ENCODE data around the gene SUCLG2. TPM values are rescaled to one million over a fixed set of nuclear protein-coding genes. Genes with fewer than 3 reads are reported as not detected.

The SUCLG2 gene
- total RNA-seq, 1 donor from 2014 or later, result 33.8 TPM

- H3K4me3 Mint-ChIP-seq (ENCODE audit: unreplicated experiment), result no peak overlapping the region
- H3K27me3 Mint-ChIP-seq (ENCODE audit: unreplicated experiment), result no peaks in the 10 kb centered on the region
- no peaks in the 10 kb centered on the region for H3K36me3 Mint-ChIP-seq (ENCODE audit: low read depth, unreplicated experiment)
- no peak for TF ChIP-seq CTCF (IDR thresholded peaks at IDR 0.05; ENCODE audit: unreplicated experiment)
- H3K4me1 Mint-ChIP-seq (ENCODE audit: unreplicated experiment), result no peaks in the 10 kb centered on the region
- H3K27ac Mint-ChIP-seq (ENCODE audit: unreplicated experiment), result no peak overlapping the region
- H3K9me3 Mint-ChIP-seq (ENCODE audit: unreplicated experiment), result no peaks in the 10 kb centered on the region
- no peak for DNase-seq (ENCODE audit: low spot score)
Measured at GRCh38 chr3:67685499-67685898, 31.1 kb upstream of the SUCLG2 start.

GRCh38 chr3:67684211-67684610, 29.8 kb upstream of the SUCLG2 start:
- Mint-ChIP-seq H3K27ac (ENCODE audit: unreplicated experiment) (no peak overlapping the region), H3K36me3 (ENCODE audit: low read depth, unreplicated experiment) (no peaks in the 10 kb centered on the region), H3K9me3 (ENCODE audit: unreplicated experiment) (no peaks in the 10 kb centered on the region), H3K4me1 (ENCODE audit: unreplicated experiment) (no peaks in the 10 kb centered on the region), H3K4me3 (ENCODE audit: unreplicated experiment) (no peak overlapping the region), H3K27me3 (ENCODE audit: unreplicated experiment) (no peaks in the 10 kb centered on the region)
- TF ChIP-seq CTCF (IDR thresholded peaks at IDR 0.05; ENCODE audit: unreplicated experiment), result no peak
- no peak for DNase-seq (ENCODE audit: low spot score)

GRCh38 chr3:67683522-67683921, 29.1 kb upstream of the SUCLG2 start:
- Mint-ChIP-seq H3K27me3 (ENCODE audit: unreplicated experiment) (no peaks in the 10 kb centered on the region), H3K4me3 (ENCODE audit: unreplicated experiment) (no peak overlapping the region), H3K4me1 (ENCODE audit: unreplicated experiment) (no peaks in the 10 kb centered on the region), H3K27ac (ENCODE audit: unreplicated experiment) (no peak overlapping the region), H3K9me3 (ENCODE audit: unreplicated experiment) (no peaks in the 10 kb centered on the region), H3K36me3 (ENCODE audit: low read depth, unreplicated experiment) (no peaks in the 10 kb centered on the region)
- TF ChIP-seq CTCF (IDR thresholded peaks at IDR 0.05; ENCODE audit: unreplicated experiment), result no peak
- DNase-seq (ENCODE audit: low spot score), result no peak

DNA sequence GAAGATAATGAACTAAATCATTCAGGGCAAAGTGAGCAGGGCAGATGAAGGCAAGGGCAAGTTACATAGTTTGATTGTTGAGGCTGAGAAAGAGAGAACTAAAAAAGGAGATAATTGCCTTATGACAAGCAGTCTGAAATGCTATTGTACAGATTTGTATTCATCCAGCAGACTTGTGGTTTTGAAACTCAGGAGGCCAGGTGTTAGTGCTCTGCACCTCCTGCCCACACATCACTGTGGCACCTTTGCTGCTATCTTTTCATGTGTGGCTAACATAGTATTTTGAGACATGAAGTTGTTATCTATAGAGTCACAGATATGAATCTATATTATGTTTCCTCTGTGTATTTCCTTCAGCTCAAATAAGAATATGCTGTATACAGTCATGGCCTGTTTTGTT, 24.3 kb upstream of the SUCLG2 start:
- H3K4me3 Mint-ChIP-seq (ENCODE audit: unreplicated experiment), result no peak overlapping the region

GRCh38 chr3:67674055-67674454, 19.6 kb upstream of the SUCLG2 start:
- Mint-ChIP-seq H3K4me3 (ENCODE audit: unreplicated experiment) (no peak overlapping the region), H3K27ac (ENCODE audit: unreplicated experiment) (no peak overlapping the region), H3K27me3 (ENCODE audit: unreplicated experiment) (no peaks in the 10 kb centered on the region), H3K36me3 (ENCODE audit: low read depth, unreplicated experiment) (no peaks in the 10 kb centered on the region), H3K4me1 (ENCODE audit: unreplicated experiment) (no peaks in the 10 kb centered on the region), H3K9me3 (ENCODE audit: unreplicated experiment) (no peaks in the 10 kb centered on the region)
- DNase-seq (ENCODE audit: low spot score), result no peak
- no peak for TF ChIP-seq CTCF (IDR thresholded peaks at IDR 0.05; ENCODE audit: unreplicated experiment)

More for the DNA sequence above, 24.3 kb upstream of the SUCLG2 start:
- Mint-ChIP-seq H3K4me1 (ENCODE audit: unreplicated experiment) (no peaks in the 10 kb centered on the region), H3K27me3 (ENCODE audit: unreplicated experiment) (no peaks in the 10 kb centered on the region), H3K36me3 (ENCODE audit: low read depth, unreplicated experiment) (no peaks in the 10 kb centered on the region), H3K27ac (ENCODE audit: unreplicated experiment) (no peak overlapping the region), H3K9me3 (ENCODE audit: unreplicated experiment) (no peaks in the 10 kb centered on the region)
- no peak for TF ChIP-seq CTCF (IDR thresholded peaks at IDR 0.05; ENCODE audit: unreplicated experiment)
- DNase-seq (ENCODE audit: low spot score), result no peak

Data from endothelial cell (in vitro differentiated cells).